ENCODE measurements around the gene PHLDB1.

Gene PHLDB1

GRCh38 chr11:118628031-118628430, 20.6 kb downstream of the PHLDB1 start:
- Histone ChIP-seq H3K27ac (replicated peaks) (no peak overlapping the region), H3K27me3 (ENCODE audit: insufficient read depth, poor library complexity, severe bottlenecking) (peaks cover 4% of the 10 kb centered on the region), H3K4me3 (replicated peaks; ENCODE audit: insufficient read depth, low read length) (no peak overlapping the region)
- no peak for DNase-seq (ENCODE audit: low read depth in 1 of 2, low spot score in 1 of 2)
- TF ChIP-seq CTCF (IDR thresholded peaks at IDR 0.05; ENCODE audit: insufficient read depth, low read length) (no peak), REST (IDR thresholded peaks at IDR 0.05; ENCODE audit: insufficient replicate concordance, low read depth) (no peak), GABPA (IDR thresholded peaks at IDR 0.05; ENCODE audit: low read depth) (no peak), SPI1 (IDR thresholded peaks at IDR 0.05; ENCODE audit: borderline replicate concordance, low read depth) (no peak), POLR2AphosphoS5 (IDR thresholded peaks at IDR 0.05; ENCODE audit: low read depth) (no peak)

- no peak for DNase-seq (ENCODE audit: low read depth in 1 of 2, low spot score in 1 of 2)
- Histone ChIP-seq H3K27me3 (ENCODE audit: insufficient read depth, poor library complexity, severe bottlenecking) (peaks cover 5% of the 10 kb centered on the region), H3K4me3 (replicated peaks; ENCODE audit: insufficient read depth, low read length) (no peak overlapping the region), H3K27ac (replicated peaks) (no peak overlapping the region)
- TF ChIP-seq REST (IDR thresholded peaks at IDR 0.05; ENCODE audit: insufficient replicate concordance, low read depth) (no peak), GABPA (IDR thresholded peaks at IDR 0.05; ENCODE audit: low read depth) (no peak), POLR2AphosphoS5 (IDR thresholded peaks at IDR 0.05; ENCODE audit: low read depth) (no peak), SPI1 (IDR thresholded peaks at IDR 0.05; ENCODE audit: borderline replicate concordance, low read depth) (no peak), CTCF (IDR thresholded peaks at IDR 0.05; ENCODE audit: insufficient read depth, low read length) (no peak)
Measured at GRCh38 chr11:118628432-118628831, 21.0 kb downstream of the PHLDB1 start.

GRCh38 chr11:118628861-118629549, 21.6 kb downstream of the PHLDB1 start:
- Histone ChIP-seq H3K27ac (replicated peaks) (no peak overlapping the region), H3K4me3 (replicated peaks; ENCODE audit: insufficient read depth, low read length) (no peak overlapping the region), H3K27me3 (ENCODE audit: insufficient read depth, poor library complexity, severe bottlenecking) (peaks cover 9% of the 10 kb centered on the region)
- no peak for DNase-seq (ENCODE audit: low read depth in 1 of 2, low spot score in 1 of 2)
- TF ChIP-seq REST (IDR thresholded peaks at IDR 0.05; ENCODE audit: insufficient replicate concordance, low read depth) (no peak), SPI1 (IDR thresholded peaks at IDR 0.05; ENCODE audit: borderline replicate concordance, low read depth) (no peak), POLR2AphosphoS5 (IDR thresholded peaks at IDR 0.05; ENCODE audit: low read depth) (no peak), GABPA (IDR thresholded peaks at IDR 0.05; ENCODE audit: low read depth) (no peak), CTCF (IDR thresholded peaks at IDR 0.05; ENCODE audit: insufficient read depth, low read length) (no peak)

Measured in HL-60 (cell line).